Measurements from ENCODE around the gene L3MBTL2. TPM values are rescaled to one million over a fixed set of nuclear protein-coding genes. Genes with fewer than 3 reads are reported as not detected.
A peak's percentile ranks its signal among the peaks of the same experiment; 100 is the strongest.

The L3MBTL2 gene
- 24.7 TPM for total RNA-seq (2021; ENCODE audit: unreplicated experiment)
- 13.1 and 15.6 TPM in 2 replicates for polyA plus RNA-seq (2012)
- Bru-seq, nascent RNA, result percentile 59 among the genes with signal in this experiment
- BruChase-seq, experiment 1, labeled RNA remaining after a 6-hour chase, result percentile 73 among the genes with signal in this experiment
- percentile 70 among the genes with signal in this experiment for BruChase-seq, experiment 2, labeled RNA remaining after a 2-hour chase
- long read RNA-seq, transcript L3MBTL2-201 (17 exons, 3,296 nt), result major isoform, 26 of 66 reads
- long read RNA-seq, partial matches to known transcripts, result 28 of 66 reads
- long read RNA-seq, other reads (novel, unspliced or antisense), result 12 of 66 reads

DNA sequence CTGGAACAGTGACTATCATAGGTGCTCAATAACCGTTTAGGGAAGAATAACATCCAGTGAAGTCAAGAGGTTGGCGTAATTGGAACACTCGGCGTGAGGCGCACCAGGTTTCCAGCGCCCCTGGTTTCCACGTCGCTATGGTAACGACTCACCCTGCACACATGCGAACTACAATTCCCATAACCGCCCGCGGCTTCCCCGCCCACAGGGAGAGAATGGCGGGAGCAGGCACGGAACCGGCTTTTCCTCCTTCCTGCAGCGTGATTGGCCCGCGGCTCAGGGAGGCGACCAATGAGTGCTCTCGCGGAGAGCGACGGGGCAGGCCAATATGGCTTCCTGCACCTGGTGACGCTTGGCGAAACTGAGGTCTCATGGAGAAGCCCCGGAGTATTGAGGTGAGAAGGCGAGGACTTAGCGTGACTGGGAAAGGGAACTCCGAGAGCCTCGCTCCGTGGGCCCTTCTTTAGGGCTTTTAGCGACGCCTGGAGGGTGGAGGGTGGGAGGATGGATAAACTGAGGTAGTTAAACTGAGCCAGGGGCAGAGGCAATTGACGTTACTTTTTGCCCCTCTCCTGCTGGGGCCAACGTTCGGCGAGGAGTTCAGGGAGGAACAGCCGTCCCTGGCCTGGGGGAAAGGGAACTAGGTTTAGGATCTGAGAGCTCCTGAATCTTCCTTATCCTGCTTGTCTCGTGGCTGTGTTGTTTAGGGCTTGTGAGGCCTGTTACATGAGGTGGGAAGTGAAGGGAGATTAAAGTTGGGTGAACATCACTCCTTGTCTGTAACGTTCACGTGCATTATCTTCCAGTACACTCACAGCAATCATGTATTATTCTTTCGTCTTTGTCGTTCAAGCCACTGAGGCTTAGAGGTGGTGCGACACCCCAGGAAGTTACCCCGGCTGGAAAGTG is at the start of gene L3MBTL2:
Gene L3MBTL2, plus strand, starts transcription at position 321 of the 909 bp plus-strand sequence. Its CDS starts 51 bp downstream, at position 372.
- Histone ChIP-seq H3K9me3 (ENCODE audit: control insufficient read depth in 1 of 2, insufficient read depth in 1 of 2, low read depth in 1 of 2, low read length in 2 of 2) (no peaks in the 10 kb centered on the region), H2AFZ (ENCODE audit: low read depth, low read length, poor library complexity, severe bottlenecking) (no peak within 1 kb of the TSS), H3K9ac (ENCODE audit: low read length) (peak within 1 kb of the TSS; percentile 89), H3K27ac (ENCODE audit: low read depth, low read length) (peak within 1 kb of the TSS; percentile 56), H3K27me3 (ENCODE audit: insufficient read depth, low read length) (no peaks in the 10 kb centered on the region), H3K79me2 (ENCODE audit: insufficient read depth, low read length) (peaks cover 35% of the 10 kb centered on the region), H4K20me1 (ENCODE audit: insufficient read depth) (no peaks in the 10 kb centered on the region), H3K9me2 (ENCODE audit: insufficient read depth) (no peaks in the 10 kb centered on the region), H3K36me3 (ENCODE audit: control insufficient read depth in 1 of 2, insufficient read depth in 2 of 2, low read length in 2 of 2) (peaks cover 0 to 3% of the 10 kb centered on the region in 2 experiments; a peak in 1 of 4 replicates), H3K4me3 (replicated peaks in 1 of 2; ENCODE audit: low read depth in 1 of 2, low read length in 2 of 2) (peak within 1 kb of the TSS; percentile 84 to 99), H3K4me1 (ENCODE audit: control insufficient read depth in 1 of 2, insufficient read depth in 2 of 2, low read length in 2 of 2) (peaks cover 0 to 11% of the 10 kb centered on the region in 2 experiments; a peak in 1 of 4 replicates), H3K4me2 (ENCODE audit: low read length) (peak within 1 kb of the TSS; percentile 85)
- ChIA-PET POLR2A (no interaction called here), RAD21 (ENCODE audit: low non-redundant PET in 1 of 2, low total read pairs in 2 of 2, uncharacterized antibody in 2 of 2, unreplicated experiment in 2 of 2) (no interaction called here), CTCF (no interaction called here)
- DNase-seq (ENCODE audit: low read depth, low spot score) (peak; percentile 91), ATAC-seq (peak; percentile 99)
- TF ChIP-seq ZFX (IDR thresholded peaks at IDR 0.05) (peak; percentile 67; the same call in 1 of the 2 replicates), EGR1 (IDR thresholded peaks at IDR 0.05; ENCODE audit: low read depth) (peak; percentile 66), POLR2AphosphoS5 (IDR thresholded peaks at IDR 0.05; ENCODE audit: low read depth, low read length) (peak; percentile 82), YY1 (IDR thresholded peaks at IDR 0.05; ENCODE audit: extremely low read depth, insufficient replicate concordance, low read depth, low read length) (peak; percentile 96), POLR2A (IDR thresholded peaks at IDR 0.05; ENCODE audit: borderline replicate concordance, extremely low read depth, insufficient read depth, insufficient read length) (peak; percentile 65), SP1 (IDR thresholded peaks at IDR 0.05; ENCODE audit: low read depth) (peak; percentile 97), TCF7L2 (IDR thresholded peaks at IDR 0.05; ENCODE audit: borderline replicate concordance, extremely low read depth, insufficient read depth, insufficient read length) (peak; percentile 18), SIN3A (IDR thresholded peaks at IDR 0.05; ENCODE audit: low read depth) (peak; percentile 73; the same call in 1 of the 2 replicates), ZNF274 (IDR thresholded peaks at IDR 0.05; ENCODE audit: low read depth, low read length) (no peak), CEBPB (IDR thresholded peaks at IDR 0.05; ENCODE audit: low read depth) (no peak)
- TF ChIP-seq, protein P1, sequence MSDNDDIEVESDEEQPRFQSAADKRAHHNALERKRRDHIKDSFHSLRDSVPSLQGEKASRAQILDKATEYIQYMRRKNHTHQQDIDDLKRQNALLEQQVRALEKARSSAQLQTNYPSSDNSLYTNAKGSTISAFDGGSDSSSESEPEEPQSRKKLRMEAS (IDR thresholded peaks at IDR 0.05), result peak; percentile 77
- TF ChIP-seq, protein P2, sequence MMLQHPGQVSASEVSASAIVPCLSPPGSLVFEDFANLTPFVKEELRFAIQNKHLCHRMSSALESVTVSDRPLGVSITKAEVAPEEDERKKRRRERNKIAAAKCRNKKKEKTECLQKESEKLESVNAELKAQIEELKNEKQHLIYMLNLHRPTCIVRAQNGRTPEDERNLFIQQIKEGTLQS (IDR thresholded peaks at IDR 0.05), result no peak
- TF ChIP-seq, protein P3, sequence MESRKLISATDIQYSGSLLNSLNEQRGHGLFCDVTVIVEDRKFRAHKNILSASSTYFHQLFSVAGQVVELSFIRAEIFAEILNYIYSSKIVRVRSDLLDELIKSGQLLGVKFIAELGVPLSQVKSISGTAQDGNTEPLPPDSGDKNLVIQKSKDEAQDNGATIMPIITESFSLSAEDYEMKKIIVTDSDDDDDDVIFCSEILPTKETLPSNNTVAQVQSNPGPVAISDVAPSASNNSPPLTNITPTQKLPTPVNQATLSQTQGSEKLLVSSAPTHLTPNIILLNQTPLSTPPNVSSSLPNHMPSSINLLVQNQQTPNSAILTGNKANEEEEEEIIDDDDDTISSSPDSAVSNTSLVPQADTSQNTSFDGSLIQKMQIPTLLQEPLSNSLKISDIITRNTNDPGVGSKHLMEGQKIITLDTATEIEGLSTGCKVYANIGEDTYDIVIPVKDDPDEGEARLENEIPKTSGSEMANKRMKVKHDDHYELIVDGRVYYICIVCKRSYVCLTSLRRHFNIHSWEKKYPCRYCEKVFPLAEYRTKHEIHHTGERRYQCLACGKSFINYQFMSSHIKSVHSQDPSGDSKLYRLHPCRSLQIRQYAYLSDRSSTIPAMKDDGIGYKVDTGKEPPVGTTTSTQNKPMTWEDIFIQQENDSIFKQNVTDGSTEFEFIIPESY (IDR thresholded peaks at IDR 0.05; ENCODE audit: extremely low read depth, insufficient replicate concordance, low read length), result no peak
- TSS peak; percentile 87 for BruUV-seq (replicated peaks)
- intact Hi-C loops (cut with micrococcal nuclease), result no loop called here

Measured in HCT116 (cell line).